Karpas-422 (cell line): Measurements from ENCODE around the gene PLB1. TPM values are rescaled to one million over a fixed set of nuclear protein-coding genes. Genes with fewer than 3 reads are reported as not detected.
A peak's percentile ranks its signal among the peaks of the same experiment; 100 is the strongest.

Source experiments
- DNase-seq: peaks from one replicate; pipeline ENCODE4 v3.0.0-alpha.2; 2015
- H2AFZ ChIP-seq: fragments of 200-600 bp; sonication (generic); 2 replicates; pipeline ENCODE4 v1.6.1; 2014; ENCODE audit warnings: antibody characterized with exemption, low read length, mixed read lengths
- H3K27ac ChIP-seq: fragments of 200-600 bp; sonication (generic); 2 replicates; pipeline ENCODE4 v1.5.1; 2014; ENCODE audit warnings: mild to moderate bottlenecking, low read length, moderate library complexity
- H3K27me3 ChIP-seq: fragments of 200-600 bp; sonication (generic); 2 replicates; pipeline ENCODE4 v1.6.1; 2014; ENCODE audit warnings: low read length, mixed read lengths
- H3K36me3 ChIP-seq: fragments of 200-600 bp; sonication (generic); 2 replicates; pipeline ENCODE4 v1.6.1; 2014; ENCODE audit warnings: low read length, mixed read lengths; ENCODE audit not compliant: insufficient read depth
- H3K4me1 ChIP-seq: fragments of 200-600 bp; sonication (generic); 2 replicates; pipeline ENCODE4 v1.6.1; 2014; ENCODE audit warnings: mild to moderate bottlenecking, low read length, mixed read lengths
- H3K4me2 ChIP-seq: fragments of 200-600 bp; sonication (generic); 2 replicates; pipeline ENCODE4 v1.6.1; 2014; ENCODE audit warnings: low read length, low read depth, mild to moderate bottlenecking; ENCODE audit not compliant: poor library complexity, severe bottlenecking
- H3K4me3 ChIP-seq: fragments of 200-600 bp; sonication (generic); 2 replicates; pipeline ENCODE4 v1.5.1; 2014; ENCODE audit warnings: mild to moderate bottlenecking, antibody characterized with exemption, low read length, mixed read lengths
- H3K79me2 ChIP-seq: fragments of 200-600 bp; sonication (generic); 2 replicates; pipeline ENCODE4 v1.6.1; 2014; ENCODE audit warnings: mild to moderate bottlenecking, low read length, mixed read lengths
- H3K9ac ChIP-seq: fragments of 200-600 bp; sonication (generic); 2 replicates; pipeline ENCODE4 v1.6.0; 2014; ENCODE audit warnings: low read length
- H3K9me2 ChIP-seq: fragments of 200-600 bp; sonication (generic), shearing (Covaris generic); replicated peaks from 2 replicates; pipeline ENCODE4 v1.6.0; 2014; ENCODE audit warnings: mild to moderate bottlenecking, low read length, moderate library complexity; ENCODE audit not compliant: insufficient read depth
- H3K9me3 ChIP-seq: fragments of 300-700, 200-600 bp; sonication (generic); 2 replicates; pipeline ENCODE4 v1.6.1; 2014; ENCODE audit warnings: low read length, mixed read lengths
- H4K20me1 ChIP-seq: fragments of 200-600 bp; sonication (generic); 2 replicates; pipeline ENCODE4 v1.6.1; 2014; ENCODE audit warnings: mild to moderate bottlenecking, antibody characterized with exemption, low read length, low read depth; ENCODE audit not compliant: insufficient read depth
- total RNA-seq: library from RNA; depleted of rRNA; stranded (reverse); fragments of >200 nt; shearing (Covaris generic); gene quantifications from 2 replicates; pipeline ENCODE4 v1.2.3, GENCODE V29; 2014; ENCODE audit warnings: low replicate concordance

The PLB1 gene
- total RNA-seq, 1 experiment from 2014 or later, result not detected

GRCh38 chr2:28450901-28451565 lies 44.8 kb upstream of the PLB1 start:
- Histone ChIP-seq H3K79me2 (no peaks in the 10 kb centered on the region), H3K4me1 (peaks cover 3% of the 10 kb centered on the region; the same call in 1 of the 2 replicates), H3K36me3 (no peaks in the 10 kb centered on the region), H3K4me3 (no peak overlapping the region), H3K9me2 (no peaks in the 10 kb centered on the region), H3K27me3 (no peaks in the 10 kb centered on the region), H4K20me1 (no peaks in the 10 kb centered on the region), H3K4me2 (no peak overlapping the region), H3K27ac (no peak overlapping the region), H3K9ac (no peak overlapping the region), H3K9me3 (no peaks in the 10 kb centered on the region), H2AFZ (no peak overlapping the region)
- DNase-seq, result no peak

- Histone ChIP-seq H3K9me3 (no peaks in the 10 kb centered on the region), H3K4me1 (peaks cover 3% of the 10 kb centered on the region; the same call in 1 of the 2 replicates), H3K4me3 (no peak overlapping the region), H2AFZ (no peak overlapping the region), H3K27me3 (no peaks in the 10 kb centered on the region), H3K4me2 (no peak overlapping the region), H3K36me3 (no peaks in the 10 kb centered on the region), H4K20me1 (no peaks in the 10 kb centered on the region), H3K9me2 (no peaks in the 10 kb centered on the region), H3K79me2 (no peaks in the 10 kb centered on the region), H3K9ac (no peak overlapping the region), H3K27ac (no peak overlapping the region)
- no peak for DNase-seq
Observed at GRCh38 chr2:28451793-28452533, 43.9 kb upstream of the PLB1 start.

GRCh38 chr2:28452534-28453081 lies 43.3 kb upstream of the PLB1 start:
- Histone ChIP-seq H3K9me3 (no peaks in the 10 kb centered on the region), H3K27me3 (no peaks in the 10 kb centered on the region), H3K79me2 (no peaks in the 10 kb centered on the region), H3K36me3 (no peaks in the 10 kb centered on the region), H4K20me1 (no peaks in the 10 kb centered on the region), H2AFZ (no peak overlapping the region), H3K4me3 (no peak overlapping the region), H3K27ac (no peak overlapping the region), H3K9ac (no peak overlapping the region), H3K9me2 (no peaks in the 10 kb centered on the region), H3K4me1 (peaks cover 3% of the 10 kb centered on the region; the same call in 1 of the 2 replicates), H3K4me2 (no peak overlapping the region)
- DNase-seq, result peak; percentile 80

DNA sequence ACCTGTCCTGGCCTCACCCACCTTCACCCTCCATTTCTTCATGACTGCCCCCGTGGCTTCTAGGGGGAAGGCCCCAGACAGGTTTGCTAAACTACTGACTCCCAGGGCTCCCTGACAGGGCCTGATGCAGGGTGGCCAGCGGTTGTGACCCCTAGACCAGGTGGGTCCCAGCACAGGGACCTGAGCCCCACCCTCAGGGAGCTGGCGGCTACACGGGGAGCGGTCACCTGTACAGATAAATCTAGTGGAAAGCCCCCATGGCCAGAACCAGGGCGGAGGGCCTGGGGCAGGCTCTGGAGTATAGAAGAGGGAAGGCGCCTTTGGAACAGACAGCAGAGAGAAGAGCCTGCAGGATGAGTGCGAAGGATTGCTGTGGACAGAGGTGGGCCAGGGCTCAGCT lies 42.5 kb upstream of the PLB1 start:
- Histone ChIP-seq H3K79me2 (no peaks in the 10 kb centered on the region), H3K9me3 (no peaks in the 10 kb centered on the region), H3K36me3 (no peaks in the 10 kb centered on the region), H3K9ac (no peak overlapping the region), H2AFZ (no peak overlapping the region), H3K27me3 (no peaks in the 10 kb centered on the region), H3K4me3 (no peak overlapping the region), H3K27ac (no peak overlapping the region), H3K4me2 (no peak overlapping the region), H3K9me2 (no peaks in the 10 kb centered on the region), H4K20me1 (no peaks in the 10 kb centered on the region), H3K4me1 (no peaks in the 10 kb centered on the region)
- no peak for DNase-seq

GRCh38 chr2:28454016-28454930 lies 41.6 kb upstream of the PLB1 start:
- Histone ChIP-seq H3K27me3 (no peaks in the 10 kb centered on the region), H4K20me1 (no peaks in the 10 kb centered on the region), H3K9me3 (no peaks in the 10 kb centered on the region), H3K36me3 (no peaks in the 10 kb centered on the region), H3K4me1 (no peaks in the 10 kb centered on the region), H3K9me2 (no peaks in the 10 kb centered on the region), H3K9ac (no peak overlapping the region), H2AFZ (no peak overlapping the region), H3K4me3 (no peak overlapping the region), H3K27ac (no peak overlapping the region), H3K4me2 (no peak overlapping the region), H3K79me2 (no peaks in the 10 kb centered on the region)
- DNase-seq, result no peak

DNA sequence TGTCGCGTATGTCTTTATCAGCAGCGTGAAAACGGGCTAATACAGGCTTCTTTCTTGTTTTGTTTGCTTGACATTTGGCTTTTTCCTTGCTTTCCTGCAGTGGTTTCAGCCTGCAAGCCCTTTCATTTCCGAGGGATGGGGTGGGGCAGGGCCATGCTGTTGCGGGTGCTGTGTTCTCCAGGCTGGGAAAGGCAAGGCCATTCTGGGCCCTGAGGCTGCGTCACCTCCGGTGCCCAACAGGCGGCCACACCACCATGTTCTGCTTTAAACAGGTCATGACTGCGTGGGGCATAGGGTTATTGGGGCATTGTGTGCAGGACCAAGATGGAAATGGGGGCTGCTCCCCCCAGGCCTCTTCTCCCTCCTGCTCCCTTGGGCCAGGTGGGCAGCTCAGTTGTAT lies 38.6 kb upstream of the PLB1 start:
- no peak overlapping the region for H3K4me3 ChIP-seq
- H3K9ac ChIP-seq, result no peak overlapping the region
- H3K4me2 ChIP-seq, result no peak overlapping the region
- H3K27ac ChIP-seq, result no peak overlapping the region
- H3K27me3 ChIP-seq, result no peaks in the 10 kb centered on the region
- no peaks in the 10 kb centered on the region for H4K20me1 ChIP-seq
- H3K9me2 ChIP-seq, result no peaks in the 10 kb centered on the region
- no peaks in the 10 kb centered on the region for H3K9me3 ChIP-seq
- no peaks in the 10 kb centered on the region for H3K4me1 ChIP-seq
- H3K36me3 ChIP-seq, result no peaks in the 10 kb centered on the region
- no peaks in the 10 kb centered on the region for H3K79me2 ChIP-seq
- DNase-seq, result no peak
- H2AFZ ChIP-seq, result no peak overlapping the region

DNA sequence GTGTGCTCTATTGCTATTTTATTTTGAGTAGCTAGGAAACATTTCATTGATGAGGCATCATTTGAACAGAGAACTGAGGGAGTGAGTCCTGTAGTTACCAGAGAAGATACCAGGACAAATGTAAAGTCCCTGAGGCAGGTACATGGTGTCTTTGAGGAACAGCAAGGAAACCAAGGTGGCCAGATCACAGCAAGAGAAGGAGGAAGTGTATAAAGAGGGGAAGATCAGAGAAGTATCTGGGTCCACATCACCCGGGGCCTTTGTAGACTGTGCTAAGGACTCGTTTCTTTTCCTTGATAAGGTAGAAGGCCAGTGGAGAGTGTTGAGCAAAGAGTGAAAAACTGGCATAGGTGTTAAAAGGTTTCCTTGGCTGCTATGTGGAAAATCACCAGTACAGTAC lies 34.8 kb upstream of the PLB1 start:
- Histone ChIP-seq H3K9me2 (no peaks in the 10 kb centered on the region), H3K27me3 (no peaks in the 10 kb centered on the region), H3K79me2 (no peaks in the 10 kb centered on the region), H2AFZ (no peak overlapping the region), H3K27ac (no peak overlapping the region), H3K4me3 (no peak overlapping the region), H4K20me1 (no peaks in the 10 kb centered on the region), H3K9ac (no peak overlapping the region), H3K36me3 (no peaks in the 10 kb centered on the region), H3K9me3 (no peaks in the 10 kb centered on the region), H3K4me2 (no peak overlapping the region), H3K4me1 (no peaks in the 10 kb centered on the region)
- no peak for DNase-seq

DNA sequence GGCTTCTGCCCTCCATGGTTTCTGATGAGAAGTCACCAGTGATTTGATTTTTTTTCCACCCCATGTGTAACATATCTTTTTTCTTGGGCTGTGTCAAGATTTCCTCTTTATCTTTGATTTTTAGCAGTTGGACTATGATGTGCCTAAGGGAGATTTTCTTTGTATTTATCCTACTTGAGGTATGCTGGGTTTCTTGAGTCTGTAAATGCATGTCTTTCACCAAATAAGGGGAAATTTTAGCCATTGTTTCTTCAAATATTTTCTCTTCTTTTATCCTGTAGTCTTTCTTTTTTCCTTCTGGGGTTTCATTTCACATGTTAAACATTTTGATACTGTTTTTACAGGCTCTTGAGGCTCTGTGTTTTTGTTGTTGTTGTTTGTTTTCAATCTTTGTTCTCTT lies 33.7 kb upstream of the PLB1 start:
- Histone ChIP-seq H3K9me2 (no peaks in the 10 kb centered on the region), H3K27me3 (no peaks in the 10 kb centered on the region), H3K36me3 (no peaks in the 10 kb centered on the region), H2AFZ (no peak overlapping the region), H4K20me1 (no peaks in the 10 kb centered on the region), H3K27ac (no peak overlapping the region), H3K4me2 (no peak overlapping the region), H3K9me3 (no peaks in the 10 kb centered on the region), H3K79me2 (no peaks in the 10 kb centered on the region), H3K9ac (no peak overlapping the region), H3K4me3 (no peak overlapping the region), H3K4me1 (no peaks in the 10 kb centered on the region)
- DNase-seq, result no peak
